Esophagus mucosa (tissue), 1 donor: ENCODE data around the gene AGTPBP1. TPM values are rescaled to one million over a fixed set of nuclear protein-coding genes. Genes with fewer than 3 reads are reported as not detected.
"Not testable (repeated sequence)": the region's sequence is repeated elsewhere in the genome, so short reads cannot be mapped to it uniquely, and the experiment has no call there.

Experiments
- ATAC-seq: fragments of 200-7000 bp; cut with Tn5 transposase; one replicate; pipeline ENCODE4 v1.9.1; 2020
- total RNA-seq: library from RNA; stranded (reverse); gene quantifications from one replicate; pipeline ENCODE4 v1.2.4, GENCODE V29; 2023
- donor health status: DM: yes; HTN: yes; CAD: no.

Gene AGTPBP1
- total RNA-seq, 1 donor from 2014 or later: 10.3 TPM

- not testable (repeated sequence) for ATAC-seq
These were observed 22.3 kb downstream of the AGTPBP1 start for GRCh38 chr9:85719411-85719810.

GRCh38 chr9:85717818-85718217 is 23.9 kb downstream of the AGTPBP1 start:
- not testable (repeated sequence) for ATAC-seq

GRCh38 chr9:85717220-85717619 is 24.5 kb downstream of the AGTPBP1 start:
- ATAC-seq: no peak

GRCh38 chr9:85716031-85716877 is 25.5 kb downstream of the AGTPBP1 start:
- no peak for ATAC-seq

- no peak for ATAC-seq
These were observed 26.2 kb downstream of the AGTPBP1 start for GRCh38 chr9:85715587-85715986.

GRCh38 chr9:85713897-85714296 is 27.9 kb downstream of the AGTPBP1 start:
- ATAC-seq: no peak

- ATAC-seq: no peak
These were observed 37.0 kb downstream of the AGTPBP1 start for GRCh38 chr9:85704744-85705143.

- ATAC-seq: no peak
These were observed 38.4 kb downstream of the AGTPBP1 start for GRCh38 chr9:85703398-85703797.

GRCh38 chr9:85702726-85703289 is 38.9 kb downstream of the AGTPBP1 start:
- ATAC-seq: no peak

GRCh38 chr9:85702191-85702590 is 39.6 kb downstream of the AGTPBP1 start:
- no peak for ATAC-seq

- no peak for ATAC-seq
These were observed 41.4 kb downstream of the AGTPBP1 start for GRCh38 chr9:85700330-85700729.

GRCh38 chr9:85688361-85688760 is 53.4 kb downstream of the AGTPBP1 start:
- no peak for ATAC-seq

- no peak for ATAC-seq
These were observed 56.7 kb downstream of the AGTPBP1 start for GRCh38 chr9:85685081-85685480.

- no peak for ATAC-seq
These were observed 65.0 kb downstream of the AGTPBP1 start for GRCh38 chr9:85676790-85677189.

GRCh38 chr9:85667374-85667773 is 74.4 kb downstream of the AGTPBP1 start:
- no peak for ATAC-seq

GRCh38 chr9:85666086-85666485 is 75.7 kb downstream of the AGTPBP1 start:
- no peak for ATAC-seq

- ATAC-seq: no peak
These were observed 79.2 kb downstream of the AGTPBP1 start for GRCh38 chr9:85662573-85662972.

GRCh38 chr9:85658716-85659115 is 83.0 kb downstream of the AGTPBP1 start:
- no peak for ATAC-seq

GRCh38 chr9:85653153-85653552 is 88.6 kb downstream of the AGTPBP1 start:
- ATAC-seq: no peak

GRCh38 chr9:85647571-85647970 is 94.2 kb downstream of the AGTPBP1 start:
- no peak for ATAC-seq

GRCh38 chr9:85645909-85646627 is 95.7 kb downstream of the AGTPBP1 start:
- ATAC-seq: no peak

- no peak for ATAC-seq
These were observed 101.3 kb downstream of the AGTPBP1 start for GRCh38 chr9:85640425-85640824.

GRCh38 chr9:85639675-85640186 is 102.0 kb downstream of the AGTPBP1 start:
- ATAC-seq: no peak
